Osteocyte (in vitro differentiated cells): Measurements from ENCODE around the gene RETNLB. TPM values are rescaled to one million over a fixed set of nuclear protein-coding genes. Genes with fewer than 3 reads are reported as not detected.

Experiments used
- DNase-seq: peaks from one replicate; pipeline ENCODE4 v3.0.0; 2021; ENCODE audit warnings: mixed read lengths; ENCODE audit not compliant: unreplicated experiment; ENCODE audit errors: extremely low spot score
- H3K27ac Mint-ChIP-seq: one replicate; pipeline ENCODE4 v1.8.0; 2021; ENCODE audit warnings: mild to moderate bottlenecking, mixed read lengths; ENCODE audit not compliant: unreplicated experiment
- H3K27me3 Mint-ChIP-seq: one replicate; pipeline ENCODE4 v1.8.0; 2021; ENCODE audit warnings: mixed read lengths; ENCODE audit not compliant: unreplicated experiment
- H3K36me3 Mint-ChIP-seq: one replicate; pipeline ENCODE4 v1.8.0; 2021; ENCODE audit warnings: mixed read lengths; ENCODE audit not compliant: unreplicated experiment
- H3K4me1 Mint-ChIP-seq: one replicate; pipeline ENCODE4 v1.8.0; 2021; ENCODE audit warnings: mixed read lengths; ENCODE audit not compliant: unreplicated experiment
- H3K4me3 Mint-ChIP-seq: one replicate; pipeline ENCODE4 v1.8.0; 2021; ENCODE audit warnings: mild to moderate bottlenecking, moderate library complexity, mixed read lengths; ENCODE audit not compliant: unreplicated experiment
- H3K9me3 Mint-ChIP-seq: one replicate; pipeline ENCODE4 v1.8.0; 2021; ENCODE audit warnings: mixed read lengths; ENCODE audit not compliant: unreplicated experiment
- total RNA-seq: library from RNA; stranded (reverse); gene quantifications from 2 replicates; pipeline ENCODE4 v1.2.1, GENCODE V29; 2021
- TF ChIP-seq, protein P1 (sequence below): fragments of 200-600 bp; sonication (generic); IDR thresholded peaks from 2 replicates; pipeline ENCODE4 v1.5.0; 2021; ENCODE audit warnings: antibody characterized with exemption, mild to moderate bottlenecking, moderate library complexity

Gene RETNLB
- total RNA-seq, 1 donor from 2014 or later, result not detected

DNA sequence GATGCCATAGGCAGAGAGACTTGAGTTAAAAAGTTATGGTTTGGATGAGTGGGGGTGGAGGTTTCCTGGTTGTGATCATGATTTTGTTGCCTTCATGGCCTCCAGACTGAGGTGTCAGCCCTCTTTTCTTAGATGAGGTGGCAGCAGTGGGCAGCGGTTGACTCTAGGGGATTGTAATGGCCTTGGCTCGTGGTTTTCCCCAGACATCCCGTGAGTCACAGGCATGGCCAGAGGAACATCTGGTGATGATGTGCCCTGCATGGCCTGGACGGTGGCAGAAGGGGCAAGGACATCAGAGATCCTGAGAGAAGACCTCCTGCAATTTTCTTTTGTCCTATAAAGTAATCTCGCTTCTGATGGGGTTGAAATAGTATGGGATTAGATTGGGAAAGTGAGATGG lies 12.4 kb downstream of the RETNLB start:
- H3K4me3 Mint-ChIP-seq, result no peak overlapping the region
- TF ChIP-seq, protein P1, sequence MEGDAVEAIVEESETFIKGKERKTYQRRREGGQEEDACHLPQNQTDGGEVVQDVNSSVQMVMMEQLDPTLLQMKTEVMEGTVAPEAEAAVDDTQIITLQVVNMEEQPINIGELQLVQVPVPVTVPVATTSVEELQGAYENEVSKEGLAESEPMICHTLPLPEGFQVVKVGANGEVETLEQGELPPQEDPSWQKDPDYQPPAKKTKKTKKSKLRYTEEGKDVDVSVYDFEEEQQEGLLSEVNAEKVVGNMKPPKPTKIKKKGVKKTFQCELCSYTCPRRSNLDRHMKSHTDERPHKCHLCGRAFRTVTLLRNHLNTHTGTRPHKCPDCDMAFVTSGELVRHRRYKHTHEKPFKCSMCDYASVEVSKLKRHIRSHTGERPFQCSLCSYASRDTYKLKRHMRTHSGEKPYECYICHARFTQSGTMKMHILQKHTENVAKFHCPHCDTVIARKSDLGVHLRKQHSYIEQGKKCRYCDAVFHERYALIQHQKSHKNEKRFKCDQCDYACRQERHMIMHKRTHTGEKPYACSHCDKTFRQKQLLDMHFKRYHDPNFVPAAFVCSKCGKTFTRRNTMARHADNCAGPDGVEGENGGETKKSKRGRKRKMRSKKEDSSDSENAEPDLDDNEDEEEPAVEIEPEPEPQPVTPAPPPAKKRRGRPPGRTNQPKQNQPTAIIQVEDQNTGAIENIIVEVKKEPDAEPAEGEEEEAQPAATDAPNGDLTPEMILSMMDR, result no peak
- no peak for DNase-seq
- no peak overlapping the region for H3K27ac Mint-ChIP-seq
- H3K4me1 Mint-ChIP-seq, result no peaks in the 10 kb centered on the region
- no peaks in the 10 kb centered on the region for H3K27me3 Mint-ChIP-seq
- H3K9me3 Mint-ChIP-seq, result peaks cover 4% of the 10 kb centered on the region
- no peaks in the 10 kb centered on the region for H3K36me3 Mint-ChIP-seq

DNA sequence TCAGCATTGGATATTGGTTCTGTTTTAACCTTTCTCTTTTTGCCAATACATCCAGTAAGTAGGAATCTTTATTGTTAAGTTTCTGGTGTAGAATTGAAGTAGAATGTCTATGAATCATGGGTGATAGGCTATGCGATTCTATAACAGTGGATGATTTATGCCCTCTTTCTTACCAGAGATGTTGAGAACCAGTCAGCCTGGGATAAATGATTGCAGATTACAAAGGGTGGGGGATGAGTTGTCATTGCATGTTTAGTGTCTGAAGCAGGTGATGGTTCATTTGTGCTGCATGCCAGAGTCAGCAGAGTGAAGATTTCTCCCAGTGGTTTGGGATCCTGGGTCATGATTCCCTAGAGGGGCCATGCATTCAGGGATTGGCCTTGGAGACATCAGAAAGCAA lies 14.3 kb downstream of the RETNLB start:
- TF ChIP-seq, protein P1, result no peak
- no peaks in the 10 kb centered on the region for H3K36me3 Mint-ChIP-seq
- H3K4me3 Mint-ChIP-seq, result no peak overlapping the region
- no peak overlapping the region for H3K27ac Mint-ChIP-seq
- H3K4me1 Mint-ChIP-seq, result no peaks in the 10 kb centered on the region
- H3K9me3 Mint-ChIP-seq, result peaks cover 4% of the 10 kb centered on the region
- no peak for DNase-seq
- H3K27me3 Mint-ChIP-seq, result no peaks in the 10 kb centered on the region

DNA sequence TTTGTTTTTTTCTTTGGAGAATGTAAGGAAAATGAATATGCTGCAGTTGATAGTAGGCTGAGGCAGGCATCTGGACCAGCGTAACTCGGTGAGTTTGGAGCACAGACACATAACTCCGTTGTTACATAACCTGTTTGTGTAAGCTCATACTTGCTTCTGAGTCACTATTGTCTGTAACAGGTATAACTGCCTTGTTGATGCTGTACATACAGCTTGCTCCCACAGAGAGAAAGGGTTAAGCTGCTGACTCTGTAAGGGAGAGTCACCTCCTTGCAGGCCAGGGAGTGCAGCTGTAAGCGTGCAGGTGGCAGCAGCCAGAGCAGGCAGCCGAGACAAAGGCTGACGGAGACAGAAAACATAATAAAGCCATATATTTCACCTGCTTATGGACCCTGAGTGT lies 20.4 kb downstream of the RETNLB start:
- Mint-ChIP-seq H3K4me1 (no peaks in the 10 kb centered on the region), H3K27ac (no peak overlapping the region), H3K36me3 (no peaks in the 10 kb centered on the region), H3K27me3 (peaks cover 6% of the 10 kb centered on the region), H3K4me3 (no peak overlapping the region), H3K9me3 (no peaks in the 10 kb centered on the region)
- TF ChIP-seq, protein P1, result no peak
- no peak for DNase-seq

DNA sequence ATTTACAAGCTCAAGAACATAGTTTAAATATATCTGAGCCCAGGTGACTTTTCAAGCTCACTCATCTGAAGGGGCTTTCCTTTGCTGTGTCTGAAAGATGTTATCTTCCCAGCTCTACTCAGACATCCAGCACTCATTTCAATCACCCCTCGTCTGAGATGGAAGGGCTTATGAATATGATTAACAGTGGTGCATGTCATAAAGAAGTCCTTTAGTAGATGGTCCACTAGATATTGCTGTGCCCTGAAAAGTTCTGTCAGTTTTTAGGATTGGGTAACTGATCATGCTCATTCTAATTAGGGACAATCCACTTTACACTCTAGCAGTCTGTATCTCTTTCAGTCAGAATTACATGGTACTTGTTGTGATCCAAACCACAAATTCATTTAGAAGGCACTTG lies 28.3 kb downstream of the RETNLB start:
- no peak for DNase-seq
- TF ChIP-seq, protein P1, result no peak
- Mint-ChIP-seq H3K4me3 (no peak overlapping the region), H3K27me3 (peaks cover 4% of the 10 kb centered on the region), H3K36me3 (no peaks in the 10 kb centered on the region), H3K27ac (no peak overlapping the region), H3K4me1 (no peaks in the 10 kb centered on the region), H3K9me3 (no peaks in the 10 kb centered on the region)

DNA sequence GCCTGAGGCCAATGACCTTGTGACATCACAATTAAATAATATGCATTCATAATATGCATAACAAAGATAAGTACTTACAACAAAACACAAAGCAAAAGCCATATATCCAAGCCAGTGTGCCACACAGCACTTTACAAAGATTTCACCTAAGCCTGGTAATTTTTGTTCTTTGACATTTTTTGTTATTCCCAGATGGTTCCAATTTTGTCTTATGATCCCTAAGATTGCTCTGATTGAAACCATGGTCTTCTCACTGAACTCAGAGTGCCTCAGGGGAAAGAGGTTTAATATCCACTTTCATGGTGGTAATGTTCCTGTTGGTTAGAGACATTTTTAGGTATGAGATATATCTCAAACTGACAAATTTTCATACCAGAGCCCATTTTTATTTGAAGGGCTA lies 29.1 kb downstream of the RETNLB start:
- H3K36me3 Mint-ChIP-seq, result no peaks in the 10 kb centered on the region
- H3K9me3 Mint-ChIP-seq, result no peaks in the 10 kb centered on the region
- TF ChIP-seq, protein P1, result no peak
- no peak overlapping the region for H3K27ac Mint-ChIP-seq
- no peak for DNase-seq
- peaks cover 4% of the 10 kb centered on the region for H3K27me3 Mint-ChIP-seq
- H3K4me1 Mint-ChIP-seq, result no peaks in the 10 kb centered on the region
- no peak overlapping the region for H3K4me3 Mint-ChIP-seq
